ENCODE measurements around the gene TMEM120A. TPM values are rescaled to one million over a fixed set of nuclear protein-coding genes. Genes with fewer than 3 reads are reported as not detected.

Gene TMEM120A
- total RNA-seq, 1 experiment from 2014 or later = 32.9 TPM

- DNase-seq (ENCODE audit: low read depth) = no peak
These were observed 34.0 kb downstream of the TMEM120A start for GRCh38 chr7:75960372-75960771.

GRCh38 chr7:75958802-75959543 lies 35.4 kb downstream of the TMEM120A start:
- no peak for DNase-seq (ENCODE audit: low read depth)

GRCh38 chr7:75957021-75957736 lies 37.2 kb downstream of the TMEM120A start:
- no peak for DNase-seq (ENCODE audit: low read depth)

- no peak for DNase-seq (ENCODE audit: low read depth)
These were observed 39.0 kb downstream of the TMEM120A start for GRCh38 chr7:75955331-75955955.

DNA sequence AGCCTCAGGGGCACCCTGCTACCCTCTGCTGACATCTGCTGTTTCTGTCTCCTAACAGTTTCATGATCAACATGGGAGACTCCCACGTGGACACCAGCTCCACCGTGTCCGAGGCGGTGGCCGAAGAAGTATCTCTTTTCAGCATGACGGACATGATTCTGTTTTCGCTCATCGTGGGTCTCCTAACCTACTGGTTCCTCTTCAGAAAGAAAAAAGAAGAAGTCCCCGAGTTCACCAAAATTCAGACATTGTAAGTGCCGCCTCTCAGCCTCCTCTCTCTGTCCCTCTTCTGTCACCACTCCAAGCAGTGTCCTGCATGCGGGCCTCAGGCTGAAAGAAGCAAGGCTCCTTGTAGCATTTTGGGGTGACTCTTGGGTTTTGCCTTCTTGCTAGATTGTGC lies 40.5 kb downstream of the TMEM120A start:
- DNase-seq (ENCODE audit: low read depth) = no peak

DNA sequence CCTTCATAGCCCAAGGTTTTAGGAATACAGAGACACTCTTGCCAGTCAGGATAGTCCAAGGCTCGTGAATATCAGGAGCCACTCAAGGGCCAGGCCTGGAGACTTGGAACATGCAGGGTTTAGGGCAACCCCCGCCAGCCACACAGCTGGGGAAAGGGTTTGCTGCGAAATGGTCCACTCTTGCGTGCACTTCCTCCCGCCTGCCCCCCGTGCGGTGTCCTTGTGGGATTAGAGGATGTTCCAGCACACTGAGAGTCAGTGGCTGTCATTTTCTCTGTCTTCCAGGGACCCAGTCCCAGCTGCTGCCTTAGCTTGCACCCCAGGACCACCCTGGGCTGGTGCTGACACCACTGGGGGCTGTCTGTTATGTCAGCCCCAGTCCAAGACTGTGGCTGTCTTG lies 41.0 kb downstream of the TMEM120A start:
- no peak for DNase-seq (ENCODE audit: low read depth)

- DNase-seq (ENCODE audit: low read depth) = peak; percentile 83
These were observed 42.9 kb downstream of the TMEM120A start for GRCh38 chr7:75951506-75951905.

DNA sequence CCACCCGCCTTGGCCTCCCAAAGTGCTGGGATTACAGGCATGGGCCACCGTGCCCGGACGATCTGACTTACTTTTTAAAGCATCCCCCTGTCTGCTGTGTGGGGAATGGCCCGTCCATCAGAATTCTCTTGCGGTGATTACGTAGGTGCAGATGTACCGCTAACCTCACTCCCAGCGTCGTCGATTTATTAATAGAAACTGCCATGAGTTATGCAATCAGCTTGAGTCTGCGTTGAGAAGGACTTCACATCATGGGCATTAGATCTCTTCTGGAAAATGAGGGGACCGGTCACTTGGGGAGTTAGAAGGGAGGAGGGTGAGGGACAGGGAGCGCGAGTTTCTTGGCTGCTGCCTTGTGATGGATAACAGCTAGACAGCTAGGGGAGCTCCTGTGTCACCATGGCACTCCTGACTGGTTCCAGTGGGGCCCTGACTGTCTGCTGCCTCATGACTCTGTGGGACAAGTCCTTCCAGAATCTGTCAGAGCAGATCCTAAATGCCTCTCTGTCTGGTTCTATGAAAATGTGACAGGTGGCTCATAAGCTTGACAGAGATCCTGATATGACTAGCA lies 44.2 kb downstream of the TMEM120A start:
- DNase-seq (ENCODE audit: low read depth) = no peak

- DNase-seq (ENCODE audit: low read depth) = no peak
These were observed 46.2 kb downstream of the TMEM120A start for GRCh38 chr7:75948179-75948578.

DNA sequence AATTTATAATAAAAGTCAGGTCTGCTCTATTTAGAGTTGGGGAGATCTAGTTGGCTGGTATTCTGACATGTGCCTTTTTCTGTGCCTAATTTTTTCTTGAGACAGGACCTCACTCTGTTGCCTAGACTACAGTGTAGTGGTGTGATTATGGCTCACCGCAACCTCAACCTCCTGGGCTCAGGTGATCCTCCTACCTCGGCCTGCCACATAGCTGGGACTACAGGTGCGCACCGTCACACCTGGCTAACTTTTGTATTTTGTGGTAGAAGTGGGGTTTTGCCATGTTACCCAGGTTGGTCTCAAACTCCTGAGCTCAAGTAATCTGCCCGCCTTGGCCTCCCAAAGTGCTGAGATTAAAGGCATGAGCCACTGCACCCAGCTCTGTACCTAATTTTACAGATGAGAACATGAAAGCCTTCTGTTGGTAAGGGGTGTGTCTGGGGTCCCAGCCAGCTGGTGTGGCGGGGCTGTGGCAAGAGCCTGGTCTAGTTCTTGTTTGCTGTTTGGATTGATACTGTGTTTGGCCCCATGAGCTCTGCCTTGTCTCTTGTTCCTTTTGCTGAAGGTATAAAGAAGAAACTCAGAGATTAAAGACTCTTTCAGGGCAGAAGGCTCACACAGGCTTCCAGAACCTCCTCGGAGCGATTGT lies 48.1 kb downstream of the TMEM120A start:
- DNase-seq (ENCODE audit: low read depth) = no peak

GRCh38 chr7:75945297-75946168 lies 48.9 kb downstream of the TMEM120A start:
- DNase-seq (ENCODE audit: low read depth) = peak; percentile 39

- DNase-seq (ENCODE audit: low read depth) = no peak
These were observed 49.9 kb downstream of the TMEM120A start for GRCh38 chr7:75944507-75944906.

GRCh38 chr7:75943864-75944263 lies 50.5 kb downstream of the TMEM120A start:
- DNase-seq (ENCODE audit: low read depth) = peak; percentile 68

GRCh38 chr7:75938921-75939320 lies 55.5 kb downstream of the TMEM120A start:
- no peak for DNase-seq (ENCODE audit: low read depth)

DNA sequence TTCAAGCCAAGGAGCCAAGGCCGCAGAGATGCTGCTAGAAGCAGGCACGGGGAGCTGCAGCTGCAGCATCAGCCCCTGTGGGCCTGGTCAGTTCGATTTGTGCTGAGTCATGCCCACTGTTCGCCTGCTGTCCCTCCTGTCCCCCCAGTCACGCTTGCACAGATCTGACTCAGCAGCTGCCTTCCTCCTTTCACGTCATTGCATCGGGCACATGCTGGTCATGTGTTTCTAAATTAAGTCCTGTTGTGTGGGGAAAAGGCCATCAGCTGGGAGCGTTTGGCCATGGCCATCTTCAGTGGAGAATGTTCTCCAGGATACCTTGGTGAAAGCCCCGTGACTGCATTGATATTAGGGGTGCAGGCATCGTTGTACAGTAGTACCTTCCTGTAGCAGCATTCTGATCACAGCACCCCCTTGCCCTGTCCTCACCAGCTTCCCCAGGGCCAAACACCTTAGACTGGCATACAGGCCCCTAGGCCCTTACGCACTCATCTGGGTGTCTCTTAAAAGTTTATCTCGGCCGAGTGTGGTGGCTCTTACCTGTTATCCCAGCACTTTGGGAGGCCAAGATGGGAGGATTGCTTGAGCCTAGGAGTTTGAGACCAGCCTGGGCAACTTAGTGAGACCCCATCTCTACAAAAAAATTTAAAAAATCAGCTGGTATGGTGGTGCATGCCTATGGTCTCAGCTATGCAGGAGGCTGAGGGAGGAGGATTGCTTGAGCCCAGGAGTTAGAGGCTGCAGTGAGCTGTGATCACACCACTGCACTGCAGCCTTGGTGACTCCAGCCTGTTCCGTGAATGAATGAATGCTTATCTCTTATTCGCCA lies 56.2 kb downstream of the TMEM120A start:
- peak; percentile 97 for DNase-seq (ENCODE audit: low read depth)

Other genes starting within 250 kb of the TMEM120A start
- gene CCL26, start 222.4 kb downstream of the TMEM120A start, total RNA-seq (2014; rRNA removed) = 3.9 TPM in 1 of 2 replicates, not detected in the other
- not detected in 2 replicates for gene CCL24, start 180.8 kb downstream of the TMEM120A start, total RNA-seq (2014; rRNA removed)
- gene RHBDD2, start 115.6 kb downstream of the TMEM120A start, total RNA-seq (2014; rRNA removed) = 90.6 and 91.0 TPM in 2 replicates
- 97.7 and 122 TPM in 2 replicates for gene POR, start 79.4 kb downstream of the TMEM120A start, total RNA-seq (2014; rRNA removed)
- 52.5 and 56.7 TPM in 2 replicates for gene STYXL1, start 53.4 kb upstream of the TMEM120A start, total RNA-seq (2014; rRNA removed)
- 103 and 104 TPM in 2 replicates for gene MDH2, start 53.5 kb upstream of the TMEM120A start, total RNA-seq (2014; rRNA removed)
- 0.40 and 1.3 TPM in 2 replicates for gene SRRM3, start 207.3 kb upstream of the TMEM120A start, total RNA-seq (2014; rRNA removed)

All from LHCN-M2 (cell line).